ENCODE results near the gene CACNA2D3. TPM values are rescaled to one million over a fixed set of nuclear protein-coding genes. Genes with fewer than 3 reads are reported as not detected.
"Not testable (repeated sequence)": the region's sequence is repeated elsewhere in the genome, so short reads cannot be mapped to it uniquely, and the experiment has no call there.

CACNA2D3 gene
- total RNA-seq, 1 experiment from 2014 or later = not detected

GRCh38 chr3:55097441-55097840 is 975.1 kb downstream of the CACNA2D3 start:
- H3K9me2 ChIP-seq (replicated peaks; ENCODE audit: low read length) = no peaks in the 10 kb centered on the region
- ChIA-PET CTCF (no interaction called here), POLR2A (ENCODE audit: unreplicated experiment) (no interaction called here)
- no peak overlapping the region for H3K4me2 ChIP-seq (ENCODE audit: low read length)
- no peaks in the 10 kb centered on the region for H3K36me3 ChIP-seq (ENCODE audit: low read depth, low read length)
- H3K79me2 ChIP-seq (ENCODE audit: low read length) = no peaks in the 10 kb centered on the region
- no TSS peak for BruUV-seq (replicated peaks)
- H3K4me1 ChIP-seq (ENCODE audit: insufficient read depth, low read length) = no peaks in the 10 kb centered on the region
- intact Hi-C loops (cut with micrococcal nuclease) = no loop called here
- no peaks in the 10 kb centered on the region for H3K9me3 ChIP-seq (ENCODE audit: low read length)
- ATAC-seq = no peak
- H3K27ac ChIP-seq (ENCODE audit: low read length) = no peak overlapping the region
- H2AFZ ChIP-seq (ENCODE audit: low read length) = no peak overlapping the region
- H3K9ac ChIP-seq (ENCODE audit: low read length) = no peak overlapping the region
- TF ChIP-seq, protein P1, sequence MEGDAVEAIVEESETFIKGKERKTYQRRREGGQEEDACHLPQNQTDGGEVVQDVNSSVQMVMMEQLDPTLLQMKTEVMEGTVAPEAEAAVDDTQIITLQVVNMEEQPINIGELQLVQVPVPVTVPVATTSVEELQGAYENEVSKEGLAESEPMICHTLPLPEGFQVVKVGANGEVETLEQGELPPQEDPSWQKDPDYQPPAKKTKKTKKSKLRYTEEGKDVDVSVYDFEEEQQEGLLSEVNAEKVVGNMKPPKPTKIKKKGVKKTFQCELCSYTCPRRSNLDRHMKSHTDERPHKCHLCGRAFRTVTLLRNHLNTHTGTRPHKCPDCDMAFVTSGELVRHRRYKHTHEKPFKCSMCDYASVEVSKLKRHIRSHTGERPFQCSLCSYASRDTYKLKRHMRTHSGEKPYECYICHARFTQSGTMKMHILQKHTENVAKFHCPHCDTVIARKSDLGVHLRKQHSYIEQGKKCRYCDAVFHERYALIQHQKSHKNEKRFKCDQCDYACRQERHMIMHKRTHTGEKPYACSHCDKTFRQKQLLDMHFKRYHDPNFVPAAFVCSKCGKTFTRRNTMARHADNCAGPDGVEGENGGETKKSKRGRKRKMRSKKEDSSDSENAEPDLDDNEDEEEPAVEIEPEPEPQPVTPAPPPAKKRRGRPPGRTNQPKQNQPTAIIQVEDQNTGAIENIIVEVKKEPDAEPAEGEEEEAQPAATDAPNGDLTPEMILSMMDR (conservative IDR thresholded peaks at IDR 0.05; ENCODE audit: low read depth, low read length) = no peak
- TF ChIP-seq EZH2 (IDR thresholded peaks at IDR 0.05; ENCODE audit: low read length, unreplicated experiment) = no peak
- no peak for TF ChIP-seq EZH2phosphoT487 (IDR thresholded peaks at IDR 0.05; ENCODE audit: borderline replicate concordance, low read length)
- H3F3A ChIP-seq (ENCODE audit: low read length, unreplicated experiment) = no peaks in the 10 kb centered on the region
- H3K4me3 ChIP-seq (ENCODE audit: low read length) = no peak overlapping the region
- no peak for DNase-seq
- H3K27me3 ChIP-seq (ENCODE audit: low read length) = peaks cover 42% of the 10 kb centered on the region
- no peaks in the 10 kb centered on the region for H4K20me1 ChIP-seq (ENCODE audit: low read length)

DNA sequence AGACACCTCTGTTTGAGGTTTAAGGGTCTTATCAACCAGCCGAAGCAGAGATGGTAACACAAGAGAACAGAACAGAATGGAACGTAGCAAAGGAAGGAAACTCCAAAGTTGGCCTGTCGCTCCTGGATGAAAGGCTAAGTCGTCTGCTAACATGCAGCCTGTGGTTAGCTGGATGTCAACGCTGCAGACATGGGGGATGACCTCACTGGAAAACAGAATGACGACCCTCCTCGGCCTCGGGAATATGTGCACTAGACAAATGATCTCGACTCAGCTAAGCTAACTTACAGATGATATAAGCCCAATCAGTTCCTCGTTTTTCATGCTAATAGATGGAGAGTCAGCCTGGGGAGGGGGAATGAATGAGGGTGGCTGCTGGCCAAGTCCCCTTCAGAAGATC is 983.3 kb downstream of the CACNA2D3 start:
- H3K79me2 ChIP-seq (ENCODE audit: low read length) = no peaks in the 10 kb centered on the region
- no TSS peak for BruUV-seq (replicated peaks)
- no peaks in the 10 kb centered on the region for H4K20me1 ChIP-seq (ENCODE audit: low read length)
- ATAC-seq (no peak), DNase-seq (no peak)
- H3K36me3 ChIP-seq (ENCODE audit: low read depth, low read length) = no peaks in the 10 kb centered on the region
- CTCF ChIA-PET = no interaction called here
- no peaks in the 10 kb centered on the region for H3K4me1 ChIP-seq (ENCODE audit: insufficient read depth, low read length)
- H3K27ac ChIP-seq (ENCODE audit: low read length) = no peak overlapping the region
- H2AFZ ChIP-seq (ENCODE audit: low read length) = no peak overlapping the region
- no peak overlapping the region for H3K4me3 ChIP-seq (ENCODE audit: low read length)
- no peak overlapping the region for H3K9ac ChIP-seq (ENCODE audit: low read length)
- TF ChIP-seq, protein P1 (conservative IDR thresholded peaks at IDR 0.05; ENCODE audit: low read depth, low read length) = no peak
- TF ChIP-seq EZH2phosphoT487 (IDR thresholded peaks at IDR 0.05; ENCODE audit: borderline replicate concordance, low read length) = no peak
- TF ChIP-seq EZH2 (IDR thresholded peaks at IDR 0.05; ENCODE audit: low read length, unreplicated experiment) = no peak
- H3K9me3 ChIP-seq (ENCODE audit: low read length) = no peaks in the 10 kb centered on the region
- no peaks in the 10 kb centered on the region for H3K9me2 ChIP-seq (replicated peaks; ENCODE audit: low read length)
- H3K27me3 ChIP-seq (ENCODE audit: low read length) = peaks cover 40% of the 10 kb centered on the region; the same call in 1 of the 2 replicates
- no peak overlapping the region for H3K4me2 ChIP-seq (ENCODE audit: low read length)
- POLR2A ChIA-PET (ENCODE audit: unreplicated experiment) = no interaction called here
- intact Hi-C loops (cut with micrococcal nuclease) = no loop called here
- H3F3A ChIP-seq (ENCODE audit: low read length, unreplicated experiment) = no peaks in the 10 kb centered on the region

GRCh38 chr3:55107187-55107586 is 984.8 kb downstream of the CACNA2D3 start:
- Histone ChIP-seq H3K9ac (ENCODE audit: low read length) (no peak overlapping the region), H3K4me3 (ENCODE audit: low read length) (no peak overlapping the region), H3K79me2 (ENCODE audit: low read length) (no peaks in the 10 kb centered on the region), H3F3A (ENCODE audit: low read length, unreplicated experiment) (no peaks in the 10 kb centered on the region), H3K27ac (ENCODE audit: low read length) (no peak overlapping the region), H3K27me3 (ENCODE audit: low read length) (peaks cover 35% of the 10 kb centered on the region; the same call in 1 of the 2 replicates), H4K20me1 (ENCODE audit: low read length) (no peaks in the 10 kb centered on the region), H3K36me3 (ENCODE audit: low read depth, low read length) (no peaks in the 10 kb centered on the region), H3K9me3 (ENCODE audit: low read length) (no peaks in the 10 kb centered on the region), H3K9me2 (replicated peaks; ENCODE audit: low read length) (no peaks in the 10 kb centered on the region), H2AFZ (ENCODE audit: low read length) (no peak overlapping the region), H3K4me1 (ENCODE audit: insufficient read depth, low read length) (no peaks in the 10 kb centered on the region), H3K4me2 (ENCODE audit: low read length) (no peak overlapping the region)
- CTCF ChIA-PET = no interaction called here
- no TSS peak for BruUV-seq (replicated peaks)
- TF ChIP-seq, protein P1 (conservative IDR thresholded peaks at IDR 0.05; ENCODE audit: low read depth, low read length) = no peak
- TF ChIP-seq EZH2phosphoT487 (IDR thresholded peaks at IDR 0.05; ENCODE audit: borderline replicate concordance, low read length) (no peak), EZH2 (IDR thresholded peaks at IDR 0.05; ENCODE audit: low read length, unreplicated experiment) (no peak)
- POLR2A ChIA-PET (ENCODE audit: unreplicated experiment) = no interaction called here
- no peak for DNase-seq
- intact Hi-C loops (cut with micrococcal nuclease) = no loop called here
- ATAC-seq = no peak

DNA sequence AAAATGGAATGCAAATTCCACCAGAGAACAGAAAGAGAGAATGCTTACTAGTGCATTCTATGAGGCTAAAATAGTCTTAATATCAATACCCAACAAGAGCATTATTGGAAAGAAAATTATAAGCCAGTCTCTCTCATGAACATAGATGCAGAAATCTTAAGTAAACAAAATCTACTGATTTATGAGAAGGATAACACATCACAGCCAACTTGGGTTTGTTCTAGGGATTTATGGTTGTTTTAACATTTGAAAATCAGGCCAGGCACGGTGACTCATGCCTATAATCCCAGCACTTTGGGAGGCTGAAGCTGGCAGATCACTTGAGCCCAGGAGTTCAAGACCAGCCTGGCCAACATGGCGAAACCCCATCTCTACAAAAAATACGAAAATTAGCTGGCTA is 989.6 kb downstream of the CACNA2D3 start:
- H3K9me2 ChIP-seq (replicated peaks; ENCODE audit: low read length); H3K79me2 ChIP-seq (ENCODE audit: low read length); POLR2A ChIA-PET (ENCODE audit: unreplicated experiment); H3F3A ChIP-seq (ENCODE audit: low read length, unreplicated experiment); H3K36me3 ChIP-seq (ENCODE audit: low read depth, low read length); H3K9me3 ChIP-seq (ENCODE audit: low read length); H2AFZ ChIP-seq (ENCODE audit: low read length); H3K4me1 ChIP-seq (ENCODE audit: insufficient read depth, low read length); H4K20me1 ChIP-seq (ENCODE audit: low read length); H3K9ac ChIP-seq (ENCODE audit: low read length); BruUV-seq (replicated peaks); H3K4me3 ChIP-seq (ENCODE audit: low read length); intact Hi-C loops (cut with micrococcal nuclease); ATAC-seq; CTCF ChIA-PET; H3K4me2 ChIP-seq (ENCODE audit: low read length); H3K27ac ChIP-seq (ENCODE audit: low read length): not testable (repeated sequence)
- DNase-seq = peak; percentile 12
- peaks cover 12% of the 10 kb centered on the region; the same call in 1 of the 2 replicates for H3K27me3 ChIP-seq (ENCODE audit: low read length)
